Articular chondrocyte of knee joint (primary cell): ENCODE data around the gene SMC3. TPM values are rescaled to one million over a fixed set of nuclear protein-coding genes. Genes with fewer than 3 reads are reported as not detected.

ENCODE experiments used
- small RNA-seq: library from RNA; depleted of rRNA; stranded (forward); fragments of <200 nt; gene quantifications from one replicate; pipeline ENCODE3, GENCODE V24; 2012
- total RNA-seq: library from RNA; depleted of rRNA; stranded (reverse); fragments of >200 nt; gene quantifications from 2 replicates; pipeline ENCODE4 v1.2.3, GENCODE V29; 2012

The SMC3 gene
- total RNA-seq: 24.3 and 28.5 TPM in 2 replicates

GRCh38 chr10:110567201-110568054 is at the start of gene SMC3:
SMC3 (plus strand) TSS chr10:110567695; CDS start chr10:110567817, 122 bp downstream.

GRCh38 chr10:110643653-110644597 is 76.4 kb downstream of the SMC3 start, which contains the start of gene RBM20:
RBM20 (plus strand) TSS chr10:110644336; CDS start chr10:110644455, 119 bp downstream.

Small RNA genes lying within 50 kb of the gene (small RNA-seq; reads per million reads assigned to genes)
- not detected for gene RF00019

Other genes starting within 250 kb of the SMC3 start
- 13.7 and 33.8 TPM in 2 replicates for gene DUSP5, start 69.8 kb upstream of the SMC3 start, total RNA-seq
- gene RBM20, start 76.6 kb downstream of the SMC3 start, total RNA-seq: under 0.01 and 0.39 TPM in 2 replicates